ENCODE results near the gene ABR. TPM values are rescaled to one million over a fixed set of nuclear protein-coding genes. Genes with fewer than 3 reads are reported as not detected.
A peak's percentile ranks its signal among the peaks of the same experiment; 100 is the strongest.
"Not testable (repeated sequence)": the region's sequence is repeated elsewhere in the genome, so short reads cannot be mapped to it uniquely, and the experiment has no call there.

Gene ABR
- total RNA-seq, 4 donors from 2014 or later = 78.0 to 208 (median 106) TPM

GRCh38 chr17:1159431-1160180 is 20.2 kb downstream of the ABR start:
- H3K36me3 ChIP-seq = no peaks in the 10 kb centered on the region
- H3K4me3 ChIP-seq = no peak overlapping the region
- no peaks in the 10 kb centered on the region for H3K27me3 ChIP-seq
- 87% methylated on average over 24 of the region's 28 CpGs for WGBS
- DNase-seq (ENCODE audit: low spot score in 2 of 2) = no peak
- no peaks in the 10 kb centered on the region for H3K4me1 ChIP-seq
- no peaks in the 10 kb centered on the region for H3K9me3 ChIP-seq
- no peak overlapping the region for H3K27ac ChIP-seq
- TF ChIP-seq EP300 (IDR thresholded peaks at IDR 0.05) (no peak), POLR2A (IDR thresholded peaks at IDR 0.05) (no peak), CTCF (IDR thresholded peaks at IDR 0.05) (no peak), POLR2AphosphoS5 (IDR thresholded peaks at IDR 0.05) (no peak)

- no peaks in the 10 kb centered on the region for H3K27me3 ChIP-seq
- no peak for DNase-seq (ENCODE audit: low spot score in 2 of 2)
- WGBS = 85% methylated on average over 8 of the region's 8 CpGs
These were observed 20.9 kb downstream of the ABR start for GRCh38 chr17:1158879-1159278.

GRCh38 chr17:1156864-1157263 is 22.9 kb downstream of the ABR start:
- Histone ChIP-seq H3K27me3 (no peaks in the 10 kb centered on the region), H3K4me1 (peaks cover 8% of the 10 kb centered on the region), H3K9me3 (no peaks in the 10 kb centered on the region), H3K36me3 (no peaks in the 10 kb centered on the region), H3K27ac (no peak overlapping the region), H3K4me3 (no peak overlapping the region)
- TF ChIP-seq POLR2AphosphoS5 (IDR thresholded peaks at IDR 0.05) (no peak), EP300 (IDR thresholded peaks at IDR 0.05) (no peak), POLR2A (IDR thresholded peaks at IDR 0.05) (no peak), CTCF (IDR thresholded peaks at IDR 0.05) (no peak)
- WGBS = 91% methylated on average over 12 of the region's 12 CpGs
- DNase-seq (ENCODE audit: low spot score in 2 of 2) = no peak

More at GRCh38 chr17:1158879-1159278, 20.9 kb downstream of the ABR start:
- no peak overlapping the region for H3K4me3 ChIP-seq
- peaks cover 7% of the 10 kb centered on the region for H3K4me1 ChIP-seq
- no peak overlapping the region for H3K27ac ChIP-seq
- TF ChIP-seq CTCF (IDR thresholded peaks at IDR 0.05) (no peak), POLR2AphosphoS5 (IDR thresholded peaks at IDR 0.05) (no peak), POLR2A (IDR thresholded peaks at IDR 0.05) (no peak), EP300 (IDR thresholded peaks at IDR 0.05) (no peak)
- H3K9me3 ChIP-seq = no peaks in the 10 kb centered on the region
- H3K36me3 ChIP-seq = no peaks in the 10 kb centered on the region

GRCh38 chr17:1154704-1155103 is 25.1 kb downstream of the ABR start:
- no peak for DNase-seq (ENCODE audit: low spot score in 2 of 2)
- no peaks in the 10 kb centered on the region for H3K27me3 ChIP-seq
- 50% methylated on average over 14 of the region's 14 CpGs for WGBS
- no peak overlapping the region for H3K27ac ChIP-seq
- no peak for TF ChIP-seq EP300 (IDR thresholded peaks at IDR 0.05)
- TF ChIP-seq CTCF (IDR thresholded peaks at IDR 0.05) = no peak
- no peak for TF ChIP-seq POLR2A (IDR thresholded peaks at IDR 0.05)
- TF ChIP-seq POLR2AphosphoS5 (IDR thresholded peaks at IDR 0.05) = no peak
- H3K9me3 ChIP-seq = no peaks in the 10 kb centered on the region
- peaks cover 12% of the 10 kb centered on the region for H3K4me1 ChIP-seq
- H3K4me3 ChIP-seq = no peak overlapping the region
- no peaks in the 10 kb centered on the region for H3K36me3 ChIP-seq

- no peak for TF ChIP-seq EP300 (IDR thresholded peaks at IDR 0.05)
- TF ChIP-seq POLR2A (IDR thresholded peaks at IDR 0.05) = no peak
- TF ChIP-seq CTCF (IDR thresholded peaks at IDR 0.05) = no peak
- no peak for TF ChIP-seq POLR2AphosphoS5 (IDR thresholded peaks at IDR 0.05)
- Histone ChIP-seq H3K4me1 (peaks cover 12% of the 10 kb centered on the region), H3K36me3 (no peaks in the 10 kb centered on the region), H3K27me3 (no peaks in the 10 kb centered on the region), H3K9me3 (no peaks in the 10 kb centered on the region), H3K27ac (no peak overlapping the region), H3K4me3 (no peak overlapping the region)
- 68% methylated on average over 3 of the region's 30 CpGs for WGBS
- DNase-seq (ENCODE audit: low spot score in 2 of 2) = peak; percentile 87 to 89
These were observed 25.8 kb downstream of the ABR start for GRCh38 chr17:1153795-1154546.

- H3K9me3 ChIP-seq; H3K36me3 ChIP-seq; H3K27ac ChIP-seq; H3K27me3 ChIP-seq; H3K4me3 ChIP-seq; DNase-seq (ENCODE audit: low spot score in 2 of 2): not testable (repeated sequence)
- H3K4me1 ChIP-seq = peaks cover 19% of the 10 kb centered on the region
- 78% methylated on average over 8 of the region's 8 CpGs for WGBS
These were observed 27.2 kb downstream of the ABR start for GRCh38 chr17:1152582-1152981.

All from suprapubic skin (tissue), 4 donors.